ENCODE results near the gene ESPN.
A peak's percentile ranks its signal among the peaks of the same experiment; 100 is the strongest.

ESPN gene

GRCh38 chr1:6418668-6419396, 5.7 kb upstream of the ESPN start:
- Histone ChIP-seq H3K9me3 (ENCODE audit: control insufficient read depth in 1 of 2, low read length in 2 of 2) (no peaks in the 10 kb centered on the region), H3K27ac (ENCODE audit: low read depth, low read length) (no peak overlapping the region), H3K4me1 (ENCODE audit: control insufficient read depth in 1 of 2, insufficient read depth in 2 of 2, low read length in 2 of 2) (peaks cover 29 to 45% of the 10 kb centered on the region in 2 donors), H3K4me3 (ENCODE audit: low read depth in 1 of 2, low read length in 2 of 2) (peak overlapping the region in 1 of 2 donors; percentile 3), H3K27me3 (ENCODE audit: control insufficient read depth in 1 of 2, insufficient read depth in 2 of 2, low read length in 2 of 2) (peaks cover 63 to 72% of the 10 kb centered on the region in 2 donors), H3K36me3 (ENCODE audit: control insufficient read depth in 1 of 2, insufficient read depth in 2 of 2, low read length in 2 of 2) (no peaks in the 10 kb centered on the region), H3K9ac (ENCODE audit: low read depth in 1 of 2, low read length in 2 of 2) (no peak overlapping the region)

DNA sequence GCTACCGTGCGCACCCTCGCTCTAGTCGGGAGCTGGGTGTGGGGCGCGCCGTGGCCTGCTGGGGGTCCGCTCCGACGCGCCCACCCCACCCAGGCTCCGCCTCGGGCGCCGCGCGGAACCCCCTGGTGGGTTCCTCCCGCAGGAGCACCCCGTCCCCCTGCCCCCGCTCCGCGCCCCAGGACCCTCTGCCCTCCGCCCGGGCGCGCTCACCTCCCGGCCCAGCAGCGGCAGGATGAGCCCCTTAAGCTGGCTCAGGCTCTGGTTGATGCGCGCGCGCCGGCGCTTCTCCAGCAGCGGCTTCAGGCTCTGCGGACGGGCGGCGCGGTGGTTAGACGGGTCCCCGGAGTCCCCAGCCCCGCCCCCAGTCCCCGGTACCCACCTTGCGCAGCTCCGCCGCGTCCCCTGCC, 5.2 kb upstream of the ESPN start:
- Histone ChIP-seq H3K9me3 (ENCODE audit: control insufficient read depth in 1 of 2, low read length in 2 of 2) (no peaks in the 10 kb centered on the region), H3K27me3 (ENCODE audit: control insufficient read depth in 1 of 2, insufficient read depth in 2 of 2, low read length in 2 of 2) (peaks cover 65 to 75% of the 10 kb centered on the region in 2 donors), H3K36me3 (ENCODE audit: control insufficient read depth in 1 of 2, insufficient read depth in 2 of 2, low read length in 2 of 2) (no peaks in the 10 kb centered on the region), H3K4me1 (ENCODE audit: control insufficient read depth in 1 of 2, insufficient read depth in 2 of 2, low read length in 2 of 2) (peaks cover 32 to 47% of the 10 kb centered on the region in 2 donors), H3K4me3 (ENCODE audit: low read depth in 1 of 2, low read length in 2 of 2) (peak overlapping the region in 1 of 2 donors; percentile 3), H3K27ac (ENCODE audit: low read depth, low read length) (no peak overlapping the region), H3K9ac (ENCODE audit: low read depth in 1 of 2, low read length in 2 of 2) (no peak overlapping the region)

- peak within 1 kb of the TSS in 1 of 2 donors; percentile 26 for H3K9ac ChIP-seq (ENCODE audit: low read depth in 1 of 2, low read length in 2 of 2)
- H3K27ac ChIP-seq (ENCODE audit: low read depth, low read length) = no peak within 1 kb of the TSS
- H3K27me3 ChIP-seq (ENCODE audit: control insufficient read depth in 1 of 2, insufficient read depth in 2 of 2, low read length in 2 of 2) = peaks cover 65 to 75% of the 10 kb centered on the region in 2 donors
- no peaks in the 10 kb centered on the region for H3K9me3 ChIP-seq (ENCODE audit: control insufficient read depth in 1 of 2, low read length in 2 of 2)
- no peaks in the 10 kb centered on the region for H3K36me3 ChIP-seq (ENCODE audit: control insufficient read depth in 1 of 2, insufficient read depth in 2 of 2, low read length in 2 of 2)
- peaks cover 26 to 43% of the 10 kb centered on the region in 2 donors for H3K4me1 ChIP-seq (ENCODE audit: control insufficient read depth in 1 of 2, insufficient read depth in 2 of 2, low read length in 2 of 2)
- peak within 1 kb of the TSS; percentile 30 to 50 for H3K4me3 ChIP-seq (ENCODE audit: low read depth in 1 of 2, low read length in 2 of 2)
These were observed 4.6 kb upstream of the ESPN start, which contains the start of gene HES2 for GRCh38 chr1:6419804-6420453. Gene HES2 (minus strand): TSS chr1:6419919. CDS start chr1:6419820, 99 bp downstream.

GRCh38 chr1:6420454-6421042, 4.0 kb upstream of the ESPN start:
- H3K27me3 ChIP-seq (ENCODE audit: control insufficient read depth in 1 of 2, insufficient read depth in 2 of 2, low read length in 2 of 2) = peaks cover 65 to 78% of the 10 kb centered on the region in 2 donors
- no peak overlapping the region for H3K9ac ChIP-seq (ENCODE audit: low read depth in 1 of 2, low read length in 2 of 2)
- H3K4me3 ChIP-seq (ENCODE audit: low read depth in 1 of 2, low read length in 2 of 2) = peak overlapping the region; percentile 30 to 50
- no peak overlapping the region for H3K27ac ChIP-seq (ENCODE audit: low read depth, low read length)
- H3K4me1 ChIP-seq (ENCODE audit: control insufficient read depth in 1 of 2, insufficient read depth in 2 of 2, low read length in 2 of 2) = peaks cover 25 to 42% of the 10 kb centered on the region in 2 donors
- no peaks in the 10 kb centered on the region for H3K36me3 ChIP-seq (ENCODE audit: control insufficient read depth in 1 of 2, insufficient read depth in 2 of 2, low read length in 2 of 2)
- no peaks in the 10 kb centered on the region for H3K9me3 ChIP-seq (ENCODE audit: control insufficient read depth in 1 of 2, low read length in 2 of 2)

DNA sequence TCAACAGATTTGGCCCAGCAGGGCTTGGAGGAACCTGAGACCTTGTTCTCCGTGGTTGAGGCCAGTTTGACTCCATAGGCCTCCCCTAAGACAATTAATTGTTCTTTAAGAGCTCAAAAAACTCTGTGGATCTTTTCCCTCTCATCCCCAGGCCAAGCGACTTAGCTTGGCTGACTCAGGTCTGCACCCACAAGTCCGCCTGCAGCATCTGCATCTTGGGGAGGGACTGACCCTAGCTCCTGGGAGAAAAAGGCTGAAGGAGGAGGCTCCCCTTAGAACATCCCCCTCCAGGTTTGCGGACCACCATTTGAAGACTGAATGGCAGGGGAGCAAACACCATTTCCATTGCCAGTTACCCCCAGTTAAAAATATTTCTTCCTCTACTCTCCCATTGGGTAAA, 3.3 kb upstream of the ESPN start:
- Histone ChIP-seq H3K4me1 (ENCODE audit: control insufficient read depth in 1 of 2, insufficient read depth in 2 of 2, low read length in 2 of 2) (peaks cover 24 to 41% of the 10 kb centered on the region in 2 donors), H3K27ac (ENCODE audit: low read depth, low read length) (no peak overlapping the region), H3K9ac (ENCODE audit: low read depth in 1 of 2, low read length in 2 of 2) (no peak overlapping the region), H3K9me3 (ENCODE audit: control insufficient read depth in 1 of 2, low read length in 2 of 2) (no peaks in the 10 kb centered on the region), H3K36me3 (ENCODE audit: control insufficient read depth in 1 of 2, insufficient read depth in 2 of 2, low read length in 2 of 2) (no peaks in the 10 kb centered on the region), H3K4me3 (ENCODE audit: low read depth in 1 of 2, low read length in 2 of 2) (no peak overlapping the region), H3K27me3 (ENCODE audit: control insufficient read depth in 1 of 2, insufficient read depth in 2 of 2, low read length in 2 of 2) (peaks cover 67 to 76% of the 10 kb centered on the region in 2 donors)

GRCh38 chr1:6423321-6423999, 1.1 kb upstream of the ESPN start:
- H3K27ac ChIP-seq (ENCODE audit: low read depth, low read length) = no peak overlapping the region
- H3K9ac ChIP-seq (ENCODE audit: low read depth in 1 of 2, low read length in 2 of 2) = no peak overlapping the region
- H3K9me3 ChIP-seq (ENCODE audit: control insufficient read depth in 1 of 2, low read length in 2 of 2) = no peaks in the 10 kb centered on the region
- no peaks in the 10 kb centered on the region for H3K36me3 ChIP-seq (ENCODE audit: control insufficient read depth in 1 of 2, insufficient read depth in 2 of 2, low read length in 2 of 2)
- peaks cover 60 to 65% of the 10 kb centered on the region in 2 donors for H3K27me3 ChIP-seq (ENCODE audit: control insufficient read depth in 1 of 2, insufficient read depth in 2 of 2, low read length in 2 of 2)
- H3K4me1 ChIP-seq (ENCODE audit: control insufficient read depth in 1 of 2, insufficient read depth in 2 of 2, low read length in 2 of 2) = peaks cover 21 to 50% of the 10 kb centered on the region in 2 donors
- H3K4me3 ChIP-seq (ENCODE audit: low read depth in 1 of 2, low read length in 2 of 2) = peak overlapping the region in 1 of 2 donors; percentile 28

- Histone ChIP-seq H3K36me3 (ENCODE audit: control insufficient read depth in 1 of 2, insufficient read depth in 2 of 2, low read length in 2 of 2) (no peaks in the 10 kb centered on the region), H3K4me3 (ENCODE audit: low read depth in 1 of 2, low read length in 2 of 2) (peak overlapping the region in 1 of 2 donors; percentile 28), H3K27me3 (ENCODE audit: control insufficient read depth in 1 of 2, insufficient read depth in 2 of 2, low read length in 2 of 2) (peaks cover 53 to 59% of the 10 kb centered on the region in 2 donors), H3K9ac (ENCODE audit: low read depth in 1 of 2, low read length in 2 of 2) (no peak overlapping the region), H3K4me1 (ENCODE audit: control insufficient read depth in 1 of 2, insufficient read depth in 2 of 2, low read length in 2 of 2) (peaks cover 18 to 48% of the 10 kb centered on the region in 2 donors), H3K9me3 (ENCODE audit: control insufficient read depth in 1 of 2, low read length in 2 of 2) (no peaks in the 10 kb centered on the region), H3K27ac (ENCODE audit: low read depth, low read length) (no peak overlapping the region)
These were observed 493 bp upstream of the ESPN start for GRCh38 chr1:6424000-6424565.

DNA sequence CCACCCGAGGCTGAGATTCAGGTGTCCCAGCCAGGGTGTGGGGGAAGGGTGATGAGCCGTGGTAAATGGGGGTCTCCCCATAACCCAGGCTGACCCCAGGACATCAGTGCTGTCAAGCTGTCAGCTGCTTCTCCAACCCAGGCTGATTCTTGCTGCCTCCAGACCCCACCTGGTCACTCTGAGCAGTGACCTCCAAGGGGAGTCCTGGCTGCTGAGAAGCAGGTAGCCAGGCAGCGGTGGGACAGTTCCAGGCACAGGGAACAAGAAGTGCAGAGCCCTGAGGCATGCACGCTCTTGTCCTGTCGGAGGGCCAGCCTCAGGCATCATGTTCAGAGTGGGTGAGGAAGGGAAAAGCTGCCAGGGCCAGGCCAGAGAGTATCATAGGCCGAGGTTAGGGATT, 1.1 kb downstream of the ESPN start:
- H3K36me3 ChIP-seq (ENCODE audit: control insufficient read depth in 1 of 2, insufficient read depth in 2 of 2, low read length in 2 of 2) = no peaks in the 10 kb centered on the region
- H3K4me1 ChIP-seq (ENCODE audit: control insufficient read depth in 1 of 2, insufficient read depth in 2 of 2, low read length in 2 of 2) = peaks cover 11 to 38% of the 10 kb centered on the region in 2 donors
- no peak overlapping the region for H3K27ac ChIP-seq (ENCODE audit: low read depth, low read length)
- H3K4me3 ChIP-seq (ENCODE audit: low read depth in 1 of 2, low read length in 2 of 2) = no peak overlapping the region
- H3K27me3 ChIP-seq (ENCODE audit: control insufficient read depth in 1 of 2, insufficient read depth in 2 of 2, low read length in 2 of 2) = peaks cover 45 to 51% of the 10 kb centered on the region in 2 donors
- no peak overlapping the region for H3K9ac ChIP-seq (ENCODE audit: low read depth in 1 of 2, low read length in 2 of 2)
- H3K9me3 ChIP-seq (ENCODE audit: control insufficient read depth in 1 of 2, low read length in 2 of 2) = no peaks in the 10 kb centered on the region

- Histone ChIP-seq H3K9ac (ENCODE audit: low read depth in 1 of 2, low read length in 2 of 2) (no peak overlapping the region), H3K27ac (ENCODE audit: low read depth, low read length) (no peak overlapping the region), H3K27me3 (ENCODE audit: control insufficient read depth in 1 of 2, insufficient read depth in 2 of 2, low read length in 2 of 2) (peaks cover 37 to 43% of the 10 kb centered on the region in 2 donors), H3K4me3 (ENCODE audit: low read depth in 1 of 2, low read length in 2 of 2) (no peak overlapping the region), H3K9me3 (ENCODE audit: control insufficient read depth in 1 of 2, low read length in 2 of 2) (no peaks in the 10 kb centered on the region), H3K36me3 (ENCODE audit: control insufficient read depth in 1 of 2, insufficient read depth in 2 of 2, low read length in 2 of 2) (no peaks in the 10 kb centered on the region), H3K4me1 (ENCODE audit: control insufficient read depth in 1 of 2, insufficient read depth in 2 of 2, low read length in 2 of 2) (peaks cover 11 to 33% of the 10 kb centered on the region in 2 donors)
These were observed 1.8 kb downstream of the ESPN start for GRCh38 chr1:6426277-6426971.
